Central memory CD8-positive, alpha-beta T cell (primary cell): ENCODE data around the gene MSLN.

ENCODE experiments used
- ATAC-seq: fragments of 150-1000 bp; cut with Tn5 transposase; replicated peaks from 2 replicates; pipeline ENCODE4 v1.10.0; 2022; ENCODE audit warnings: mild to moderate bottlenecking, moderate FRiP score, moderate number of reproducible peaks; ENCODE audit not compliant: poor library complexity, severe bottlenecking; ENCODE audit errors: extremely low read depth
- DNase-seq, 2 donors: peaks; one replicate each; pipeline ENCODE4 v3.0.0; 2021; ENCODE audit warnings: low spot score in 2 of 2
- H3K27ac Mint-ChIP-seq: one replicate; pipeline ENCODE4 v1.8.0; 2022; ENCODE audit warnings: low read depth, mild to moderate bottlenecking, moderate library complexity, mixed read lengths
- H3K27me3 Mint-ChIP-seq: one replicate; pipeline ENCODE4 v1.8.0; 2022; ENCODE audit warnings: mixed read lengths
- H3K36me3 Mint-ChIP-seq: one replicate; pipeline ENCODE4 v1.8.0; 2022; ENCODE audit warnings: mild to moderate bottlenecking, moderate library complexity, mixed read lengths; ENCODE audit not compliant: insufficient read depth
- H3K4me1 Mint-ChIP-seq: one replicate; pipeline ENCODE4 v1.8.0; 2022; ENCODE audit warnings: mixed read lengths
- H3K4me3 Mint-ChIP-seq: one replicate; pipeline ENCODE4 v1.8.0; 2022; ENCODE audit warnings: mild to moderate bottlenecking, moderate library complexity, mixed read lengths
- H3K9me3 Mint-ChIP-seq: one replicate; pipeline ENCODE4 v1.8.0; 2022; ENCODE audit warnings: mixed read lengths

MSLN gene

GRCh38 chr16:800834-801511 lies 40.4 kb downstream of the MSLN start:
- H3K9me3 Mint-ChIP-seq: no peaks in the 10 kb centered on the region
- no peak for DNase-seq

GRCh38 chr16:801584-802363 lies 41.2 kb downstream of the MSLN start:
- DNase-seq: no peak
- Mint-ChIP-seq H3K9me3 (no peaks in the 10 kb centered on the region), H3K4me3 (no peak overlapping the region), H3K36me3 (peaks cover under 1% of the 10 kb centered on the region), H3K27ac (no peak overlapping the region), H3K4me1 (no peaks in the 10 kb centered on the region), H3K27me3 (peaks cover 9% of the 10 kb centered on the region)
- no peak for ATAC-seq

More at GRCh38 chr16:800834-801511, 40.4 kb downstream of the MSLN start:
- Mint-ChIP-seq H3K36me3 (no peaks in the 10 kb centered on the region), H3K27ac (no peak overlapping the region), H3K4me1 (no peaks in the 10 kb centered on the region), H3K27me3 (peaks cover 9% of the 10 kb centered on the region), H3K4me3 (no peak overlapping the region)
- ATAC-seq: no peak

GRCh38 chr16:802461-802860 lies 41.9 kb downstream of the MSLN start:
- Mint-ChIP-seq H3K4me3 (no peak overlapping the region), H3K36me3 (peaks cover 4% of the 10 kb centered on the region), H3K27me3 (peaks cover 9% of the 10 kb centered on the region), H3K27ac (no peak overlapping the region), H3K4me1 (no peaks in the 10 kb centered on the region), H3K9me3 (no peaks in the 10 kb centered on the region)
- ATAC-seq (no peak), DNase-seq (no peak)

- ATAC-seq (no peak), DNase-seq (no peak)
- Mint-ChIP-seq H3K27me3 (peaks cover 9% of the 10 kb centered on the region), H3K27ac (no peak overlapping the region), H3K9me3 (no peaks in the 10 kb centered on the region), H3K36me3 (peaks cover 10% of the 10 kb centered on the region), H3K4me3 (no peak overlapping the region), H3K4me1 (peaks cover 6% of the 10 kb centered on the region)
Observed at GRCh38 chr16:802914-803753, 42.6 kb downstream of the MSLN start.

GRCh38 chr16:803754-804080 lies 43.2 kb downstream of the MSLN start:
- no peak for DNase-seq
- Mint-ChIP-seq H3K36me3 (peaks cover 10% of the 10 kb centered on the region), H3K4me1 (peaks cover 12% of the 10 kb centered on the region), H3K4me3 (no peak overlapping the region), H3K9me3 (no peaks in the 10 kb centered on the region), H3K27me3 (peaks cover 9% of the 10 kb centered on the region), H3K27ac (no peak overlapping the region)
- ATAC-seq: no peak

- peaks cover 12% of the 10 kb centered on the region for H3K4me1 Mint-ChIP-seq
- H3K9me3 Mint-ChIP-seq: no peaks in the 10 kb centered on the region
- no peak overlapping the region for H3K4me3 Mint-ChIP-seq
- no peak for DNase-seq
- H3K27me3 Mint-ChIP-seq: peaks cover 11% of the 10 kb centered on the region
- no peak overlapping the region for H3K27ac Mint-ChIP-seq
- peaks cover 10% of the 10 kb centered on the region for H3K36me3 Mint-ChIP-seq
- ATAC-seq: no peak
Observed at GRCh38 chr16:804193-805048, 43.9 kb downstream of the MSLN start.

- H3K27ac Mint-ChIP-seq: no peak overlapping the region
- H3K36me3 Mint-ChIP-seq: peaks cover 10% of the 10 kb centered on the region
- ATAC-seq (no peak), DNase-seq (no peak)
- H3K4me1 Mint-ChIP-seq: peaks cover 12% of the 10 kb centered on the region
- peaks cover 22% of the 10 kb centered on the region for H3K27me3 Mint-ChIP-seq
- peak overlapping the region; percentile 91 for H3K4me3 Mint-ChIP-seq
- H3K9me3 Mint-ChIP-seq: no peaks in the 10 kb centered on the region
Observed at GRCh38 chr16:805474-805873, 44.9 kb downstream of the MSLN start.

- DNase-seq (peak; percentile 67 to 69), ATAC-seq (peak; percentile 92)
- peaks cover 30% of the 10 kb centered on the region for H3K27me3 Mint-ChIP-seq
- H3K36me3 Mint-ChIP-seq: peaks cover 13% of the 10 kb centered on the region
- H3K27ac Mint-ChIP-seq: peak overlapping the region; percentile 88
- no peaks in the 10 kb centered on the region for H3K9me3 Mint-ChIP-seq
- peaks cover 12% of the 10 kb centered on the region for H3K4me1 Mint-ChIP-seq
- H3K4me3 Mint-ChIP-seq: peak overlapping the region; percentile 91
Observed at GRCh38 chr16:807347-808084, 47.0 kb downstream of the MSLN start.

- Mint-ChIP-seq H3K9me3 (no peaks in the 10 kb centered on the region), H3K36me3 (peaks cover 13% of the 10 kb centered on the region), H3K27me3 (peaks cover 32% of the 10 kb centered on the region), H3K27ac (peak overlapping the region; percentile 88), H3K4me3 (peak overlapping the region; percentile 91), H3K4me1 (peaks cover 16% of the 10 kb centered on the region)
- DNase-seq: no peak
- ATAC-seq: no peak
Observed at GRCh38 chr16:808085-808386, 47.5 kb downstream of the MSLN start.

- Mint-ChIP-seq H3K36me3 (peaks cover 3% of the 10 kb centered on the region), H3K9me3 (no peaks in the 10 kb centered on the region), H3K27ac (no peak overlapping the region), H3K27me3 (peaks cover 38% of the 10 kb centered on the region), H3K4me1 (peaks cover 9% of the 10 kb centered on the region), H3K4me3 (no peak overlapping the region)
- DNase-seq (no peak), ATAC-seq (no peak)
Observed at GRCh38 chr16:813204-813915, 52.8 kb downstream of the MSLN start.

GRCh38 chr16:813916-814412 lies 53.4 kb downstream of the MSLN start:
- DNase-seq: no peak
- Mint-ChIP-seq H3K27me3 (peaks cover 38% of the 10 kb centered on the region), H3K4me3 (no peak overlapping the region), H3K4me1 (peaks cover 5% of the 10 kb centered on the region), H3K36me3 (peaks cover 3% of the 10 kb centered on the region), H3K9me3 (no peaks in the 10 kb centered on the region), H3K27ac (no peak overlapping the region)
- ATAC-seq: no peak
